GM23248 (cell line): ENCODE measurements around the gene NAPG.

Source experiments
- EZH2 ChIP-seq: fragments of 200-600 bp; sonication (generic); IDR thresholded peaks from 2 replicates; pipeline ENCODE4 v1.6.1; 2018; ENCODE audit warnings: antibody characterized with exemption, mild to moderate bottlenecking; ENCODE audit not compliant: insufficient read depth, poor library complexity, severe bottlenecking
- EZH2phosphoT487 ChIP-seq: fragments of 200-600 bp; sonication (generic); IDR thresholded peaks from 2 replicates; pipeline ENCODE4 v1.6.1; 2018; ENCODE audit warnings: antibody characterized with exemption, moderate library complexity, mild to moderate bottlenecking, low read depth; ENCODE audit not compliant: insufficient read depth

DNA sequence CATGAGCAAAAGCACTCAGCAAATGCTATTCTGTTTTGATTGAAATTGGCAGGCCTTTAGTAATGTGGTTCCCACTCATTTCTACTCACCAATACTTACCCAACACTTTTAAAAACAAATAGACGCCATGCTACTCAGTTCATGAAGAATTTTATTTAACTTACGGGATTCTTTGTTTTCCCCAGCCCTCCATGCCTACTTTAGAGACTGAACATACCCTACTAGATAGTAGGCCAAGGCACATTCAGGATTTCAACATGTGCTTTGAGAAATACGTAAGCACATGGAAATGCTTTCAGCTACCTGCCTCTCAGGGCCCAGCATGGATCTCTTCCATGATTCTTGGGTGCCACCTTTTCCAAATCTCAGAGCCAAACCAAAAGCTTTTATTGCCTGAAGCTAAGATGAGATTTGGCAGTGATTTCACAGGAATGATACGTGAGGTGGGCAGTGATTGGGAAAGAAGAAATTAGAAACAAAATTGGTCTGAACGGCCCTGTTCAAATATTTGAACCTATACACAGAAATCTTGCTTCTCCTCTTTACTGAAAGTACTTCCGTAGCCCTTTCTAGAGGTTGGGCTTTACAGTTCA lies 31.4 kb downstream of the NAPG start:
- TF ChIP-seq EZH2 (no peak), EZH2phosphoT487 (no peak)
